NT2/D1 (cell line): ENCODE results near the gene PHKG1.
"Not testable (repeated sequence)": the region's sequence is repeated elsewhere in the genome, so short reads cannot be mapped to it uniquely, and the experiment has no call there.

Source experiments
- YY1 ChIP-seq: IDR thresholded peaks from 2 replicates; pipeline ENCODE4 v1.6.1; 2011; ENCODE audit not compliant: insufficient read length, insufficient read depth
- ZNF274 ChIP-seq: IDR thresholded peaks from 2 replicates; pipeline ENCODE4 v1.6.1; 2011; ENCODE audit warnings: mild to moderate bottlenecking, low read depth, low read length

DNA sequence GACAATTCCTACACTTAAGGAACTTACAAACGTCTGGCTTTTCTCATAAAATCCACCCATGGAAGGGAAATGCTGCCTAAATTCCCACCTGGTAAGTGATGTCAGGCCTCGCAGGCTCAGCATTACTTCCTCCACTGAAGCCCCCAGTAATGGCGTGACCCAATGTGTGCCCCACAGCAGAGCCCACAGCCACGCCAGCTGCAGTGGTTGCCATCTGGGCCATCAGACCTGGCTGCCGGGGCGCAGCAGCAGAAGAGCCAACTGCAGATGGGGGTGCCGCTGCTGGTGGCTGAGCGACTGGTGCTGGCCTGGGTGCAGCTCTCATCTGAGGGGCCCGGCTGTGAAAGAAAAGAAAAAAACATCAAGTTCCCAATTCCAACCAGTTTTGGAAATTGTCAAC lies 11.4 kb upstream of the PHKG1 start:
- TF ChIP-seq YY1, ZNF274: not testable (repeated sequence)
